Suprapubic skin (tissue), 3 donors: ENCODE results near the gene SEPTIN3.

Experiments
- POLR2A ChIP-seq, 2 donors: fragments of 450-650 bp; IDR thresholded peaks; one replicate each; pipeline ENCODE4 v1.6.1; 2017; ENCODE audit warnings: antibody characterized with exemption in 2 of 2, mild to moderate bottlenecking in 2 of 2, moderate library complexity in 2 of 2
- TF ChIP-seq, protein P1 (sequence below), 2 donors: fragments of 200-600 bp in 1 of 2; fragments of 450-650 bp in 1 of 2; sonication (generic) in 1 of 2; IDR thresholded peaks; one replicate each; pipeline ENCODE4 v1.5.1; 2016 to 2019; ENCODE audit warnings: antibody characterized with exemption in 2 of 2, mild to moderate bottlenecking in 1 of 2, moderate library complexity in 1 of 2

GRCh38 chr22:42010778-42011177, 41.5 kb downstream of the SEPTIN3 start:
- TF ChIP-seq, protein P1, sequence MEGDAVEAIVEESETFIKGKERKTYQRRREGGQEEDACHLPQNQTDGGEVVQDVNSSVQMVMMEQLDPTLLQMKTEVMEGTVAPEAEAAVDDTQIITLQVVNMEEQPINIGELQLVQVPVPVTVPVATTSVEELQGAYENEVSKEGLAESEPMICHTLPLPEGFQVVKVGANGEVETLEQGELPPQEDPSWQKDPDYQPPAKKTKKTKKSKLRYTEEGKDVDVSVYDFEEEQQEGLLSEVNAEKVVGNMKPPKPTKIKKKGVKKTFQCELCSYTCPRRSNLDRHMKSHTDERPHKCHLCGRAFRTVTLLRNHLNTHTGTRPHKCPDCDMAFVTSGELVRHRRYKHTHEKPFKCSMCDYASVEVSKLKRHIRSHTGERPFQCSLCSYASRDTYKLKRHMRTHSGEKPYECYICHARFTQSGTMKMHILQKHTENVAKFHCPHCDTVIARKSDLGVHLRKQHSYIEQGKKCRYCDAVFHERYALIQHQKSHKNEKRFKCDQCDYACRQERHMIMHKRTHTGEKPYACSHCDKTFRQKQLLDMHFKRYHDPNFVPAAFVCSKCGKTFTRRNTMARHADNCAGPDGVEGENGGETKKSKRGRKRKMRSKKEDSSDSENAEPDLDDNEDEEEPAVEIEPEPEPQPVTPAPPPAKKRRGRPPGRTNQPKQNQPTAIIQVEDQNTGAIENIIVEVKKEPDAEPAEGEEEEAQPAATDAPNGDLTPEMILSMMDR (IDR thresholded peaks at IDR 0.05) = no peak
- TF ChIP-seq POLR2A (IDR thresholded peaks at IDR 0.05) = no peak
